K562 (cell line): ENCODE measurements around the gene ARMC8. TPM values are rescaled to one million over a fixed set of nuclear protein-coding genes. Genes with fewer than 3 reads are reported as not detected.

Source experiments
- polyA plus RNA-seq, 8 experiments: library from polyadenylated mRNA; depleted of rRNA in 4 of 8; stranded (reverse) in 5 of 8; unstranded in 3 of 8; fragments of >200 nt; fragmentation: Nextera tagmentation in 2 of 8; fragmentation: Illumina TruSeq in 1 of 8; extraction: Ambion mirVana in 2 of 8; extraction: Trizol in 1 of 8; gene quantifications; 2 replicates each; pipeline versions ENCODE4 v1.2.1 to v1.2.3, GENCODE V29; 2011 to 2014; ENCODE audit warnings: inconsistent platforms in 1 of 8, missing spikeins in 1 of 8
- total RNA-seq, 7 experiments: library from RNA; depleted of rRNA in 6 of 7; stranded (reverse); fragments of >200 nt in 6 of 7; fragmentation: Illumina TruSeq in 2 of 7; extraction: Trizol in 2 of 7; gene quantifications; 2 replicates each; pipeline versions ENCODE4 v1.2.1 to v1.2.3, GENCODE V29; 2011 to 2021; ENCODE audit warnings: low replicate concordance in 1 of 7

Gene ARMC8
- total and polyA plus RNA-seq, 9 of the 15 experiments (the other 6 are each of a cell fraction or from before 2014, with no cell fraction given), result 22.4 to 76.1 (median 37.3) TPM

Other genes with a start within 250 kb of the ARMC8 start
- gene CLDN18, start 177.1 kb upstream of the ARMC8 start, total RNA-seq (2014; rRNA removed), result 0.04 TPM in 1 of 2 replicates, not detected in the other
- not detected in 2 replicates for gene CLDN18, start 177.1 kb upstream of the ARMC8 start, total RNA-seq (2014; rRNA removed; fragmentation: Illumina TruSeq; extraction: Trizol)
- gene CLDN18, start 177.1 kb upstream of the ARMC8 start, total RNA-seq (2015; rRNA removed; fragmentation: Illumina TruSeq; extraction: Trizol), result not detected in 2 replicates
- gene CLDN18, start 177.1 kb upstream of the ARMC8 start, total RNA-seq (2021), result 0.11 TPM in 2 replicates
- gene CLDN18, start 177.1 kb upstream of the ARMC8 start, polyA plus RNA-seq (2011; rRNA removed), result not detected in 2 replicates
- gene CLDN18, start 177.1 kb upstream of the ARMC8 start, polyA plus RNA-seq (2014; fragmentation: Illumina TruSeq; extraction: Trizol), result not detected in 2 replicates
- gene CLDN18, start 177.1 kb upstream of the ARMC8 start, polyA plus RNA-seq (2014; fragmentation: Nextera tagmentation; extraction: Ambion mirVana), result not detected
- not detected in 2 replicates for gene CLDN18, start 177.1 kb upstream of the ARMC8 start, polyA plus RNA-seq (2014; rRNA removed)
- gene DZIP1L, start 71.7 kb upstream of the ARMC8 start, total RNA-seq (2014; rRNA removed), result 0.41 and 1.5 TPM in 2 replicates
- 0.22 and 0.25 TPM in 2 replicates for gene DZIP1L, start 71.7 kb upstream of the ARMC8 start, total RNA-seq (2014; rRNA removed; fragmentation: Illumina TruSeq; extraction: Trizol)
- 0.54 and 0.57 TPM in 2 replicates for gene DZIP1L, start 71.7 kb upstream of the ARMC8 start, total RNA-seq (2015; rRNA removed; fragmentation: Illumina TruSeq; extraction: Trizol)
- gene DZIP1L, start 71.7 kb upstream of the ARMC8 start, total RNA-seq (2021), result 0.44 and 0.65 TPM in 2 replicates
- gene DZIP1L, start 71.7 kb upstream of the ARMC8 start, polyA plus RNA-seq (2011; rRNA removed), result 0.14 and 0.18 TPM in 2 replicates
- gene DZIP1L, start 71.7 kb upstream of the ARMC8 start, polyA plus RNA-seq (2014; fragmentation: Illumina TruSeq; extraction: Trizol), result 0.08 and 0.52 TPM in 2 replicates
- under 1 TPM in 1 of 2 experiments, not detected in 1; 0.03 TPM for gene DZIP1L, start 71.7 kb upstream of the ARMC8 start, polyA plus RNA-seq (2014; fragmentation: Nextera tagmentation; extraction: Ambion mirVana)
- gene DZIP1L, start 71.7 kb upstream of the ARMC8 start, polyA plus RNA-seq (2014; rRNA removed), result 1.0 and 1.1 TPM in 2 replicates
- not detected in 2 replicates for gene A4GNT, start 54.9 kb upstream of the ARMC8 start, total RNA-seq (2014; rRNA removed)
- not detected in 2 replicates for gene A4GNT, start 54.9 kb upstream of the ARMC8 start, total RNA-seq (2014; rRNA removed; fragmentation: Illumina TruSeq; extraction: Trizol)
- not detected in 2 replicates for gene A4GNT, start 54.9 kb upstream of the ARMC8 start, total RNA-seq (2015; rRNA removed; fragmentation: Illumina TruSeq; extraction: Trizol)
- gene A4GNT, start 54.9 kb upstream of the ARMC8 start, total RNA-seq (2021), result not detected in 2 replicates
- not detected in 2 replicates for gene A4GNT, start 54.9 kb upstream of the ARMC8 start, polyA plus RNA-seq (2011; rRNA removed)
- not detected in 2 replicates for gene A4GNT, start 54.9 kb upstream of the ARMC8 start, polyA plus RNA-seq (2014; fragmentation: Illumina TruSeq; extraction: Trizol)
- not detected for gene A4GNT, start 54.9 kb upstream of the ARMC8 start, polyA plus RNA-seq (2014; fragmentation: Nextera tagmentation; extraction: Ambion mirVana)
- gene A4GNT, start 54.9 kb upstream of the ARMC8 start, polyA plus RNA-seq (2014; rRNA removed), result not detected in 2 replicates
- gene DBR1, start 12.4 kb upstream of the ARMC8 start, total RNA-seq (2014; rRNA removed), result 8.8 and 11.3 TPM in 2 replicates
- gene DBR1, start 12.4 kb upstream of the ARMC8 start, total RNA-seq (2014; rRNA removed; fragmentation: Illumina TruSeq; extraction: Trizol), result 13.8 and 14.1 TPM in 2 replicates
- gene DBR1, start 12.4 kb upstream of the ARMC8 start, total RNA-seq (2015; rRNA removed; fragmentation: Illumina TruSeq; extraction: Trizol), result 13.3 and 13.4 TPM in 2 replicates
- gene DBR1, start 12.4 kb upstream of the ARMC8 start, total RNA-seq (2021), result 12.4 and 13.1 TPM in 2 replicates
- gene DBR1, start 12.4 kb upstream of the ARMC8 start, polyA plus RNA-seq (2011; rRNA removed), result 8.1 and 10.9 TPM in 2 replicates
- 11.0 and 12.1 TPM in 2 replicates for gene DBR1, start 12.4 kb upstream of the ARMC8 start, polyA plus RNA-seq (2014; fragmentation: Illumina TruSeq; extraction: Trizol)
- gene DBR1, start 12.4 kb upstream of the ARMC8 start, polyA plus RNA-seq (2014; fragmentation: Nextera tagmentation; extraction: Ambion mirVana), result 1 to 10 TPM; 2.7 to 6.0 TPM
- 9.6 and 11.3 TPM in 2 replicates for gene DBR1, start 12.4 kb upstream of the ARMC8 start, polyA plus RNA-seq (2014; rRNA removed)
- not detected in 2 replicates for gene NME9, start 142.6 kb downstream of the ARMC8 start, total RNA-seq (2014; rRNA removed)
- not detected in 2 replicates for gene NME9, start 142.6 kb downstream of the ARMC8 start, total RNA-seq (2014; rRNA removed; fragmentation: Illumina TruSeq; extraction: Trizol)
- gene NME9, start 142.6 kb downstream of the ARMC8 start, total RNA-seq (2015; rRNA removed; fragmentation: Illumina TruSeq; extraction: Trizol), result not detected in 2 replicates
- gene NME9, start 142.6 kb downstream of the ARMC8 start, total RNA-seq (2021), result not detected in 2 replicates
- gene NME9, start 142.6 kb downstream of the ARMC8 start, polyA plus RNA-seq (2011; rRNA removed), result 0.04 TPM in 1 of 2 replicates, not detected in the other
- gene NME9, start 142.6 kb downstream of the ARMC8 start, polyA plus RNA-seq (2014; fragmentation: Illumina TruSeq; extraction: Trizol), result not detected in 2 replicates
- gene NME9, start 142.6 kb downstream of the ARMC8 start, polyA plus RNA-seq (2014; fragmentation: Nextera tagmentation; extraction: Ambion mirVana), result under 1 TPM; 0.13 to 0.15 TPM
- gene NME9, start 142.6 kb downstream of the ARMC8 start, polyA plus RNA-seq (2014; rRNA removed), result 0.05 TPM in 1 of 2 replicates, not detected in the other
- 4.0 and 6.2 TPM in 2 replicates for gene MRAS, start 161.3 kb downstream of the ARMC8 start, total RNA-seq (2014; rRNA removed)
- gene MRAS, start 161.3 kb downstream of the ARMC8 start, total RNA-seq (2014; rRNA removed; fragmentation: Illumina TruSeq; extraction: Trizol), result 6.7 and 8.2 TPM in 2 replicates
- 6.1 and 6.4 TPM in 2 replicates for gene MRAS, start 161.3 kb downstream of the ARMC8 start, total RNA-seq (2015; rRNA removed; fragmentation: Illumina TruSeq; extraction: Trizol)
- gene MRAS, start 161.3 kb downstream of the ARMC8 start, total RNA-seq (2021), result 8.3 and 8.6 TPM in 2 replicates
- gene MRAS, start 161.3 kb downstream of the ARMC8 start, polyA plus RNA-seq (2011; rRNA removed), result 2.2 and 4.8 TPM in 2 replicates
- gene MRAS, start 161.3 kb downstream of the ARMC8 start, polyA plus RNA-seq (2014; fragmentation: Illumina TruSeq; extraction: Trizol), result 8.5 and 10.0 TPM in 2 replicates
- gene MRAS, start 161.3 kb downstream of the ARMC8 start, polyA plus RNA-seq (2014; fragmentation: Nextera tagmentation; extraction: Ambion mirVana), result 1 to 10 TPM; 1.5 to 2.0 TPM
- 5.0 and 5.4 TPM in 2 replicates for gene MRAS, start 161.3 kb downstream of the ARMC8 start, polyA plus RNA-seq (2014; rRNA removed)
- not detected in 2 replicates for gene ESYT3, start 247.3 kb downstream of the ARMC8 start, total RNA-seq (2014; rRNA removed)
- gene ESYT3, start 247.3 kb downstream of the ARMC8 start, total RNA-seq (2014; rRNA removed; fragmentation: Illumina TruSeq; extraction: Trizol), result not detected in 2 replicates
- not detected in 2 replicates for gene ESYT3, start 247.3 kb downstream of the ARMC8 start, total RNA-seq (2015; rRNA removed; fragmentation: Illumina TruSeq; extraction: Trizol)
- gene ESYT3, start 247.3 kb downstream of the ARMC8 start, total RNA-seq (2021), result not detected in 2 replicates
- gene ESYT3, start 247.3 kb downstream of the ARMC8 start, polyA plus RNA-seq (2011; rRNA removed), result not detected in 2 replicates
- gene ESYT3, start 247.3 kb downstream of the ARMC8 start, polyA plus RNA-seq (2014; fragmentation: Illumina TruSeq; extraction: Trizol), result not detected in 2 replicates
- gene ESYT3, start 247.3 kb downstream of the ARMC8 start, polyA plus RNA-seq (2014; fragmentation: Nextera tagmentation; extraction: Ambion mirVana), result not detected
- not detected in 2 replicates for gene ESYT3, start 247.3 kb downstream of the ARMC8 start, polyA plus RNA-seq (2014; rRNA removed)